DOHH2 (cell line): ENCODE measurements around the gene SLC43A2.

Experiments used
- H3F3A ChIP-seq: fragments of 200-600 bp; sonication (generic), shearing (Covaris generic); 2 replicates; pipeline ENCODE4 v1.6.0; 2016; ENCODE audit warnings: antibody characterized with exemption, mild to moderate bottlenecking; ENCODE audit not compliant: control insufficient read depth, insufficient read depth
- H3K27ac ChIP-seq: fragments of 200-600 bp; sonication (generic); 2 replicates; pipeline ENCODE4 v1.5.1; 2014; ENCODE audit warnings: low read depth, mild to moderate bottlenecking, low read length, moderate library complexity
- H3K27me3 ChIP-seq: fragments of 200-600 bp; sonication (generic); 2 replicates; pipeline ENCODE4 v1.6.1; 2014; ENCODE audit warnings: mild to moderate bottlenecking, low read length, mixed read lengths; ENCODE audit not compliant: control insufficient read depth
- H3K36me3 ChIP-seq: fragments of 200-600 bp; sonication (generic); 2 replicates; pipeline ENCODE4 v1.6.1; 2014; ENCODE audit warnings: mild to moderate bottlenecking, low read length, moderate library complexity, mixed read lengths; ENCODE audit not compliant: control insufficient read depth
- H3K4me1 ChIP-seq: fragments of 200-600 bp; sonication (generic); 2 replicates; pipeline ENCODE4 v1.6.1; 2014; ENCODE audit warnings: mild to moderate bottlenecking, low read length, mixed read lengths; ENCODE audit not compliant: control insufficient read depth
- H3K4me2 ChIP-seq: fragments of 200-600 bp; sonication (generic); 2 replicates; pipeline ENCODE4 v1.6.0; 2014; ENCODE audit warnings: mild to moderate bottlenecking, low read length, moderate library complexity
- H3K4me3 ChIP-seq: fragments of 200-600 bp; sonication (generic); 2 replicates; pipeline ENCODE4 v1.5.1; 2014; ENCODE audit warnings: mild to moderate bottlenecking, low read length, mixed read lengths
- H3K79me2 ChIP-seq: fragments of 200-600 bp; sonication (generic); 2 replicates; pipeline ENCODE4 v1.6.1; 2014; ENCODE audit warnings: mild to moderate bottlenecking, low read length, mixed read lengths; ENCODE audit not compliant: control insufficient read depth
- H3K9me2 ChIP-seq: fragments of 200-600 bp; sonication (generic); replicated peaks from 2 replicates; pipeline ENCODE4 v1.6.1; 2014; ENCODE audit warnings: mild to moderate bottlenecking, low read length, mixed read lengths; ENCODE audit not compliant: control insufficient read depth
- H3K9me3 ChIP-seq: fragments of 200-600 bp; sonication (generic); 2 replicates; pipeline ENCODE4 v1.6.1; 2014; ENCODE audit warnings: antibody characterized with exemption, low read length, mixed read lengths; ENCODE audit not compliant: control insufficient read depth, insufficient read depth
- H4K20me1 ChIP-seq: fragments of 200-600 bp; sonication (generic); 2 replicates; pipeline ENCODE4 v1.6.0; 2014; ENCODE audit warnings: low read depth, mild to moderate bottlenecking, antibody characterized with exemption, low read length, moderate library complexity; ENCODE audit not compliant: control insufficient read depth, insufficient read depth
- CTCF ChIP-seq: fragments of 200-600 bp; sonication (generic); IDR thresholded peaks from one replicate; pipeline ENCODE4 v1.5.1; 2014; ENCODE audit warnings: antibody characterized with exemption, mild to moderate bottlenecking, low read depth, low read length; ENCODE audit not compliant: poor library complexity, severe bottlenecking
- EZH2phosphoT487 ChIP-seq: fragments of 200-600 bp; sonication (generic); IDR thresholded peaks from 2 replicates; pipeline ENCODE4 v1.6.1; 2017; ENCODE audit warnings: borderline replicate concordance, mild to moderate bottlenecking, antibody characterized with exemption, low read length, moderate library complexity, mixed read lengths

Gene SLC43A2

GRCh38 chr17:1542316-1542715 lies 86.3 kb downstream of the SLC43A2 start:
- Histone ChIP-seq H3K9me3 (no peaks in the 10 kb centered on the region), H3K27ac (no peak overlapping the region), H3F3A (no peaks in the 10 kb centered on the region), H3K9me2 (no peaks in the 10 kb centered on the region), H3K79me2 (no peaks in the 10 kb centered on the region), H3K4me3 (no peak overlapping the region), H3K27me3 (no peaks in the 10 kb centered on the region), H3K4me1 (no peaks in the 10 kb centered on the region), H3K36me3 (peaks cover 79% of the 10 kb centered on the region), H3K4me2 (no peak overlapping the region), H4K20me1 (0 out of 2 replicates have a peak, but pooled peaks cover 2% of the 10 kb centered on the region)
- TF ChIP-seq EZH2phosphoT487, result no peak
- no peak for TF ChIP-seq CTCF

GRCh38 chr17:1541367-1541904 lies 87.2 kb downstream of the SLC43A2 start:
- no peaks in the 10 kb centered on the region for H3K9me3 ChIP-seq
- peaks cover 74% of the 10 kb centered on the region for H3K36me3 ChIP-seq
- H3K79me2 ChIP-seq, result no peaks in the 10 kb centered on the region
- 0 out of 2 replicates have a peak, but pooled peaks cover 2% of the 10 kb centered on the region for H4K20me1 ChIP-seq
- H3K4me2 ChIP-seq, result no peak overlapping the region
- no peak overlapping the region for H3K4me3 ChIP-seq
- H3K27me3 ChIP-seq, result no peaks in the 10 kb centered on the region
- no peaks in the 10 kb centered on the region for H3F3A ChIP-seq
- no peaks in the 10 kb centered on the region for H3K4me1 ChIP-seq
- no peak for TF ChIP-seq CTCF
- TF ChIP-seq EZH2phosphoT487, result no peak
- H3K9me2 ChIP-seq, result no peaks in the 10 kb centered on the region
- H3K27ac ChIP-seq, result no peak overlapping the region

GRCh38 chr17:1539811-1540210 lies 88.8 kb downstream of the SLC43A2 start:
- H4K20me1 ChIP-seq, result 0 out of 2 replicates have a peak, but pooled peaks cover 2% of the 10 kb centered on the region
- no peaks in the 10 kb centered on the region for H3K27me3 ChIP-seq
- H3K4me2 ChIP-seq, result no peak overlapping the region
- no peaks in the 10 kb centered on the region for H3F3A ChIP-seq
- H3K36me3 ChIP-seq, result peaks cover 76% of the 10 kb centered on the region
- H3K9me2 ChIP-seq, result no peaks in the 10 kb centered on the region
- no peak for TF ChIP-seq CTCF
- TF ChIP-seq EZH2phosphoT487, result no peak
- H3K79me2 ChIP-seq, result no peaks in the 10 kb centered on the region
- no peak overlapping the region for H3K27ac ChIP-seq
- H3K4me1 ChIP-seq, result no peaks in the 10 kb centered on the region
- H3K9me3 ChIP-seq, result no peaks in the 10 kb centered on the region
- H3K4me3 ChIP-seq, result no peak overlapping the region
